Loucy (cell line): ENCODE data around the gene MLEC.

Experiments
- CTCF ChIP-seq: fragments of 200-600 bp; sonication (generic); conservative IDR thresholded peaks from 2 replicates; pipeline ENCODE4 v1.5.1; 2014; ENCODE audit warnings: mild to moderate bottlenecking, antibody characterized with exemption, low read length
- EZH2phosphoT487 ChIP-seq: fragments of 200-600 bp; IDR thresholded peaks from 2 replicates; pipeline ENCODE4 v1.6.1; 2018; ENCODE audit warnings: antibody characterized with exemption, mild to moderate bottlenecking, moderate library complexity, borderline replicate concordance

GRCh38 chr12:120661432-120661831, 25.5 kb upstream of the MLEC start:
- TF ChIP-seq EZH2phosphoT487, result no peak
- no peak for TF ChIP-seq CTCF
